ENCODE data around the gene DMAC2.
"Not testable (repeated sequence)": the region's sequence is repeated elsewhere in the genome, so short reads cannot be mapped to it uniquely, and the experiment has no call there.

DNA sequence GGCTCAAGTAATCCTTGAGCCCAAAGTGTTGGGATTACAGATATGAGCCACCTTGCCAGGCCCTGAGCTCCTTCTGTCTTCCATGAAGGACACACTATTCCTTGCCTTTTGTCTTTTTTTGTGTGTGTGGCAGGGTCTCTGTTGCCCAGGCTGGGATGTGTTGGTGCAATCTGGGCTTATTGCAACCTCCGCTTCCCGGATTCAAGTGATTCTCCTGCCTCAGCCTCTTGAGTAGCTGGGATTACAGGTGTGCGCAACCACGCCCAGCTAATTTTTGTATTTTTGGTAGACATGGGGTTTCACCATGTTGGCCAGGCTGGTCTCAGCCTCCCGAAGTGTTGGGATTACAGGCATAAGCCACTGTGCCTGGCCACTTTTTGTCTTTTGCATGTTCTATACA is 30.9 kb downstream of the DMAC2 start:
- TF ChIP-seq SMC3 (conservative IDR thresholded peaks at IDR 0.05; ENCODE audit: poor library complexity); MXI1 (conservative IDR thresholded peaks at IDR 0.05; ENCODE audit: poor library complexity, severe bottlenecking): not testable (repeated sequence)
- TF ChIP-seq, protein P1, sequence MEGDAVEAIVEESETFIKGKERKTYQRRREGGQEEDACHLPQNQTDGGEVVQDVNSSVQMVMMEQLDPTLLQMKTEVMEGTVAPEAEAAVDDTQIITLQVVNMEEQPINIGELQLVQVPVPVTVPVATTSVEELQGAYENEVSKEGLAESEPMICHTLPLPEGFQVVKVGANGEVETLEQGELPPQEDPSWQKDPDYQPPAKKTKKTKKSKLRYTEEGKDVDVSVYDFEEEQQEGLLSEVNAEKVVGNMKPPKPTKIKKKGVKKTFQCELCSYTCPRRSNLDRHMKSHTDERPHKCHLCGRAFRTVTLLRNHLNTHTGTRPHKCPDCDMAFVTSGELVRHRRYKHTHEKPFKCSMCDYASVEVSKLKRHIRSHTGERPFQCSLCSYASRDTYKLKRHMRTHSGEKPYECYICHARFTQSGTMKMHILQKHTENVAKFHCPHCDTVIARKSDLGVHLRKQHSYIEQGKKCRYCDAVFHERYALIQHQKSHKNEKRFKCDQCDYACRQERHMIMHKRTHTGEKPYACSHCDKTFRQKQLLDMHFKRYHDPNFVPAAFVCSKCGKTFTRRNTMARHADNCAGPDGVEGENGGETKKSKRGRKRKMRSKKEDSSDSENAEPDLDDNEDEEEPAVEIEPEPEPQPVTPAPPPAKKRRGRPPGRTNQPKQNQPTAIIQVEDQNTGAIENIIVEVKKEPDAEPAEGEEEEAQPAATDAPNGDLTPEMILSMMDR (IDR thresholded peaks at IDR 0.05; ENCODE audit: poor library complexity, severe bottlenecking) = not testable (repeated sequence)

All from neural cell (in vitro differentiated cells).